Uterus (tissue), 4 donors: ENCODE results near the gene GPBP1L1. TPM values are rescaled to one million over a fixed set of nuclear protein-coding genes. Genes with fewer than 3 reads are reported as not detected.

Experiments
- DNase-seq, 2 donors: peaks; one replicate each; pipeline ENCODE4 v3.0.0-alpha.2; 2019 to 2020
- H3K27ac ChIP-seq, 2 donors: fragments of 200-600 bp; sonication (generic); 1 replicate in 1 of 2; 2 replicates in 1 of 2; pipeline ENCODE4 v1.5.1; 2016 to 2018
- H3K27me3 ChIP-seq, 2 donors: fragments of 200-600 bp; sonication (generic); one replicate each; pipeline ENCODE4 v1.5.1; 2018 to 2019; ENCODE audit warnings: control low read depth in 1 of 2
- H3K36me3 ChIP-seq, 2 donors: fragments of 200-600 bp; sonication (generic); one replicate each; pipeline ENCODE4 v1.5.1; 2019; ENCODE audit warnings: control low read depth in 1 of 2
- H3K4me1 ChIP-seq, 2 donors: fragments of 200-600 bp; sonication (generic); one replicate each; pipeline ENCODE4 v1.5.1; 2018 to 2019; ENCODE audit warnings: control low read depth in 1 of 2
- H3K4me3 ChIP-seq, 2 donors: fragments of 200-600 bp; sonication (generic); 1 replicate in 1 of 2; 2 replicates in 1 of 2; pipeline ENCODE4 v1.5.1; 2018 to 2019; ENCODE audit warnings: mild to moderate bottlenecking in 1 of 2
- H3K9me3 ChIP-seq, 2 donors: fragments of 200-600 bp; sonication (generic); one replicate each; pipeline ENCODE4 v1.5.1; 2019; ENCODE audit warnings: control low read depth in 1 of 2
- CTCF ChIP-seq, 4 experiments: fragments of 200-600 bp in 2 of 4; fragments of 450-650 bp in 2 of 4; sonication (generic) in 2 of 4; IDR thresholded peaks; one replicate each; pipeline ENCODE4 v1.5.1; 2016 to 2019; ENCODE audit warnings: antibody characterized with exemption in 4 of 4, mild to moderate bottlenecking in 2 of 4, moderate library complexity in 1 of 4
- POLR2A ChIP-seq, 2 donors: fragments of 450-650 bp; IDR thresholded peaks; one replicate each; pipeline ENCODE4 v1.6.1; 2016; ENCODE audit warnings: antibody characterized with exemption in 2 of 2, mild to moderate bottlenecking in 1 of 2, moderate library complexity in 1 of 2
- intact Hi-C: fragments of 100-400 bp; cut with DNase I; formaldehyde crosslinking; loops from one replicate; pipeline ENCODE4 v1.15.1; 2023; ENCODE audit warnings: low total_unique reads
- total RNA-seq, 4 donors: library from RNA; depleted of rRNA in 3 of 4; stranded (reverse); fragments of >200 nt in 3 of 4; gene quantifications; one replicate each; pipeline versions ENCODE4 v1.1.0 to v1.2.4, GENCODE V29; 2014 to 2023
- donor health status: DM: yes; HTN: yes; CAD: no.

GPBP1L1 gene
- total RNA-seq, 4 donors from 2014 or later, result 61.2 to 136 (median 109) TPM

GRCh38 chr1:45647248-45648021 is 38.9 kb downstream of the GPBP1L1 start:
- TF ChIP-seq POLR2A (IDR thresholded peaks at IDR 0.05) (no peak), CTCF (IDR thresholded peaks at IDR 0.05) (no peak)
- Histone ChIP-seq H3K4me3 (no peak overlapping the region), H3K36me3 (no peaks in the 10 kb centered on the region), H3K9me3 (no peaks in the 10 kb centered on the region), H3K4me1 (no peaks in the 10 kb centered on the region), H3K27me3 (no peaks in the 10 kb centered on the region), H3K27ac (no peak overlapping the region)
- DNase-seq, result no peak
- intact Hi-C loops, result no loop called here

GRCh38 chr1:45644661-45645060 is 41.7 kb downstream of the GPBP1L1 start:
- Histone ChIP-seq H3K4me1 (no peaks in the 10 kb centered on the region), H3K9me3 (no peaks in the 10 kb centered on the region), H3K27ac (no peak overlapping the region), H3K36me3 (no peaks in the 10 kb centered on the region), H3K27me3 (no peaks in the 10 kb centered on the region), H3K4me3 (no peak overlapping the region)
- no peak for DNase-seq
- intact Hi-C loops, result no loop called here
- TF ChIP-seq POLR2A (IDR thresholded peaks at IDR 0.05), result no peak
- TF ChIP-seq CTCF (IDR thresholded peaks at IDR 0.05), result no peak

DNA sequence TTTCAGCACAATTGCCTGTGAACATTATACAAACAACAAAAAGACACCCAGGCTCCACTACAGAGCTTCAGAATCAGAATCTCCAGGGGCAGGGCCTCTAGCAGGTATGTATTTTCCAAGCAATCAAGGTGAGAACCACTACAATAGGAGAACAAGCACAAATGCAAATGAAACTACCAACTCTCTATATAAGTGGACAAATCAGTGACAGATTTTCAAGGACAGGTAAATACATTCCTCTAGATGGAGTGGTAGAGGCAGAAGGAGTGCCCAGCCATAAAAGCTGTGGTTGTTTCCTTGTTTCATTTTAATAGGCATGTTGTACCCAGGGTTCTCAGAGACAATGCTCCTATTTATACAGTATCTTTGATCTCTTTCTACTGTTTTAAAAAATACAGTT is 42.4 kb downstream of the GPBP1L1 start:
- no peak overlapping the region for H3K4me3 ChIP-seq
- no peaks in the 10 kb centered on the region for H3K4me1 ChIP-seq
- TF ChIP-seq CTCF (IDR thresholded peaks at IDR 0.05) (no peak), POLR2A (IDR thresholded peaks at IDR 0.05) (no peak)
- no peaks in the 10 kb centered on the region for H3K36me3 ChIP-seq
- intact Hi-C loops, result no loop called here
- no peaks in the 10 kb centered on the region for H3K9me3 ChIP-seq
- no peak overlapping the region for H3K27ac ChIP-seq
- H3K27me3 ChIP-seq, result no peaks in the 10 kb centered on the region
- DNase-seq, result no peak

DNA sequence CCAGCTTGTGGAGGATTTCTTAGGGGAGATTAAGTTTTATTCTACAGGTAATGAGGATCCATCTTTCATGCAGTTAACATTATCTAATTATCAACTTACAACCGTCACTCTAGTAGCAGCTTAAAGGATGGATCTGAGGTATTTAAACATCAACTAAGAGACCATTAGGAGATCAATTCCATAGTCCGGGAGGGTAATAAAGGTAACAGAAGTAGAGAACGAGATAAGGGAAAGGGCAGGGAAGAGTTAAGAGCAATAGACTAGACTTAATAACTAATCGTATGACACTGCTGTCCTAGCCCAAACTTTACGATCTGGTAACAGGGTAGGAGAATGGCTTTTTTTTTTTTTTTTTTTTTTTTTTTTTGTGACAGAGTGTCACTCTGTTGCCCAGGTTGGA is 43.0 kb downstream of the GPBP1L1 start:
- Histone ChIP-seq H3K9me3 (no peaks in the 10 kb centered on the region), H3K4me3 (no peak overlapping the region), H3K27me3 (no peaks in the 10 kb centered on the region), H3K27ac (no peak overlapping the region), H3K36me3 (no peaks in the 10 kb centered on the region), H3K4me1 (no peaks in the 10 kb centered on the region)
- no peak for DNase-seq
- intact Hi-C loops, result no loop called here
- TF ChIP-seq CTCF (IDR thresholded peaks at IDR 0.05), result no peak
- no peak for TF ChIP-seq POLR2A (IDR thresholded peaks at IDR 0.05)

- Histone ChIP-seq H3K4me3 (no peak overlapping the region), H3K36me3 (no peaks in the 10 kb centered on the region), H3K4me1 (no peaks in the 10 kb centered on the region), H3K27me3 (no peaks in the 10 kb centered on the region), H3K27ac (no peak overlapping the region), H3K9me3 (no peaks in the 10 kb centered on the region)
- no peak for TF ChIP-seq CTCF (IDR thresholded peaks at IDR 0.05)
- intact Hi-C loops, result no loop called here
- no peak for DNase-seq
Measured at GRCh38 chr1:45640293-45640692, 46.0 kb downstream of the GPBP1L1 start.
